HG02884 (cell line): ENCODE measurements around the gene RIMBP2.

Source experiments
- ATAC-seq: cut with Tn5 transposase; IDR thresholded peaks from one replicate; pipeline ENCODE4 v1.9.1; 2021; ENCODE audit warnings: mild to moderate bottlenecking, moderate library complexity; ENCODE audit not compliant: unreplicated experiment

RIMBP2 gene

GRCh38 chr12:130474599-130475269 is 241.4 kb downstream of the RIMBP2 start:
- ATAC-seq, result no peak

- ATAC-seq, result no peak
These were observed 242.8 kb downstream of the RIMBP2 start for GRCh38 chr12:130473266-130473665.

GRCh38 chr12:130470969-130471368 is 245.1 kb downstream of the RIMBP2 start:
- no peak for ATAC-seq

GRCh38 chr12:130469552-130469951 is 246.5 kb downstream of the RIMBP2 start:
- no peak for ATAC-seq

DNA sequence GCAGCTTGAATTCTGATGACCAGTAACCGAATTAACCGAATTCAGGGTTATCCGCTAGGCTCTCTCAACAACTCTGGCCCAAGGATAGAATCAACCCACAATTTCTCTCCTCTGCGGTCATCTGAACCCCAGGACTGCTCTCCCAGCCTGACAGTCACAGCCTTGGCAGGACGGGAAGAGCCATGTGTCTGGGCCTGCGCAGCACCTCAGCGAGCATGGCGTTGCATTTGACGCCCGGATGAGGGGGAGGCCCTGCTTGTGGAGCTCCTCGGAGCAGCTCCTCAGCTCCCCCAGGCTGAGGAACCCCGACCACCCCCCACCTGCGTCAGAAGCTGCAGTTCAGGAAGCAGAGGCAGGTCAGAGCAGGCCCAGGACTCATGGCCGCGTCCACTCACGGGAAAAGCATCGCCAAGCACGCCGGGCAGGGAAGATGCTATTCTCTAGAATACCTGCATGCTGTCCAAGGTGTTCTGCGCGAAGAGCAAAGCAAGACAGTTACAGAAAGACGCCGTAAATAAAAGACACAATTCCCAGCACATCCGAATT is 247.3 kb downstream of the RIMBP2 start:
- ATAC-seq, result no peak

GRCh38 chr12:130468186-130468585 is 247.9 kb downstream of the RIMBP2 start:
- no peak for ATAC-seq

GRCh38 chr12:130465626-130466025 is 250.5 kb downstream of the RIMBP2 start:
- no peak for ATAC-seq

DNA sequence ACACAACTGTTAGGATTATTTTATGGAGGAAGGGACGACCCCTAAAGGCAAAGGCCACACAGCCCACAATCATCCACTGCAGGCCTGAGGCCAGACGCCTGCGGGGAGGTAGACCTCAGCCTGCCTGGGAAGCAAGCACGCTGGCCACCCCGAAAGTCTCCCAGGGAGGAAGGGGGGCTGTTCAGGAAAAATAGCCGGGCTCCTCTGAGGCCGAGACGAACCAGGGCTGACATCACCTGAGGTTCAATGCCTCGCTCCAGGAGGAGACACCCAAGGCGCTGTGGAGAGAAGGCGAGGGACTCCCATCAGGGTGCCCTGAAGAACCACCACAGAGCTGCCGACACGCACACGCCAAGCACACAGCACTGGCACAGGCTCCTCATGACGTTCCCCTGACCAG is 251.1 kb downstream of the RIMBP2 start:
- no peak for ATAC-seq

DNA sequence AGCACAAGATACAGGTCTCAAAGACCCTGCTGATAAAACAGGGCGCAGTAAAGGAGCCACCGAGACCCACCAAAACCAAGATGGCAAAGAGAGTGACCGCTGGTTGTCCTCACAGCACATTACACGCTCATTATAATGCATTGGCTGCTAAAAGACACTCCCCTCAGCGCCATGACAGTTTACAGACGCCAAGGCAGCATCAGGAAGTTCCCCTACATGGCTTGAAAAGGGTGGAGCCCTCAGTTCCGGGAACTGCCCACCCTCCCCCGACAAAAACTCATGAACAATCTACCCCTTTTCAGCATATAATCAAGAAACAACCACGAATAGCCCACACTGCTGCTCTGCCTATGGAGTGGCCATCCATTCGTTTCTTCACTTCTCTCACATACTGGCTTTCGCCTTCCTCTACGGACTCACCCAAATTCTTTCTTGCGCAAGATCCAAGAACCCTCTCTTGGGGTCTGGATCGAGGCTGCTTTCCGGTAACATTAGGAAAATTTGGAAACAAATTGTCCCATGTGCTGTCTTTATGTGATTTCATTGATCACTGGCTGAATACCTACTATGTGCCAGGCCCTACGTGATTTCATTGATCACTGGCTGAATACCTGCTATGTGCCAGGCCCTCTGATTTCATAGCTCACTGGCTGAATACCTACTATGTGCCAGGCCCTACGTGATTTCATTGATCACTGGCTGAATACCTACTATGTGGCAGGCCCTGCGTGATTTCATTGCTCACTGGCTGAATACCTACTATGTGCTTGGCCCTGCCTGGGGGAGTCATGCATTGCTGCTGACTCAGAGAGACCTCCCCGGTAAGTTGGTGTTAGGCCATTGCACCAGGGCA is 252.1 kb downstream of the RIMBP2 start:
- ATAC-seq, result no peak

GRCh38 chr12:130463275-130463658 is 252.8 kb downstream of the RIMBP2 start:
- ATAC-seq, result no peak

GRCh38 chr12:130462558-130463274 is 253.4 kb downstream of the RIMBP2 start:
- no peak for ATAC-seq

DNA sequence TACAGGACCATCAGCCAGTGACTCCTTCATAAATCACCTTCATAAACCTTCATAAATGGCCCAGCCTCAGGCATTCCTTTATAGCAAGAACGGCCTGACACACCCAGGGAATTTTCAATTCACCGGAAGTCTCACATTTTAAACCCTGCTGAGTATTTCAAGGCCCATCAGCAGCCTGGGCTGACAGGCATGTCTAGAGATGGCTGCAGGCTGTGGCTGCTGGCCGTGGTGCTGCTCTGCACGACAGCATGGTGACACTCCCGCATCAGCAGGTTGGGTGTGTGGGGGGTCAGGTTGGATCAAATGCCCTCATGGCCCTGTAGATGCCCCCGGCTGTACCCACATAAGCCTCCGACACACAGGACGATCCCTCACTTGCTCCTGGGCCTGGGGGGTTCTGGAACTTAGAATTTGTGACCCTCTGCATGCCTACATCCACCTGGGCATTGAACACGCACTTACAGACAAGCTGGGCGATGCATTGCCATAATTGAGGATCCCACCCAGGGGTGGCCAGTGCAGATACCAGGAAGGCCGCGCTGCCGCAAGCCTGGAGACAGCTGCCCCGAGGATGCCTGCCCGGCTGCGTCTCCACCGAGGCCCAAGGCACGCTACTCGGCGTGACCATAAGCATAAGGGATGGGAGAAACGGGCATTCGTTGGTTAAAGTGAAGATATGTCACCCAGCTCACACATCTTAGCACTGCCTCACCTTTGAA is 254.1 kb downstream of the RIMBP2 start:
- ATAC-seq, result no peak

- ATAC-seq, result no peak
These were observed 254.7 kb downstream of the RIMBP2 start for GRCh38 chr12:130461447-130461815.

GRCh38 chr12:130460611-130461446 is 255.3 kb downstream of the RIMBP2 start:
- no peak for ATAC-seq

DNA sequence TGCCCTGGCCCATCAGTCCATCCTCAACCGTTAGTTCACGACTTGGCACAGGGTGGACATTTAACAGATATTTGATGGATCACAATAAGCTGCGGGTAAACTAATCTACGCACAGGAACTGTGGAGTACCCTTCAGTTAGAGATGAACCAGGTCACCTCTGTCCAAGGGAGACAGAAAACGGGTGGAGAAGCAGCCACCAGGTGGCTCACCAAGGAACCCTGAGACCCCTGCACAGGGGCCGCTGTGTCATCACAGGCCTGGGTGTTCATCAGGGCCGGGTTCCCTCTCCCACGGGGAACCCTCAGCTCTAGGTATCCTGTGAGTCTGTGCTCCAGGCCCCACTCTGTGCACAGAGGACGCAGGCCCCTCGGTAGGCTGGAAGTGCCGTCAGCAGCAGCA is 256.2 kb downstream of the RIMBP2 start:
- no peak for ATAC-seq

- ATAC-seq, result no peak
These were observed 257.8 kb downstream of the RIMBP2 start for GRCh38 chr12:130458341-130458740.

- no peak for ATAC-seq
These were observed 258.9 kb downstream of the RIMBP2 start for GRCh38 chr12:130457215-130457614.

DNA sequence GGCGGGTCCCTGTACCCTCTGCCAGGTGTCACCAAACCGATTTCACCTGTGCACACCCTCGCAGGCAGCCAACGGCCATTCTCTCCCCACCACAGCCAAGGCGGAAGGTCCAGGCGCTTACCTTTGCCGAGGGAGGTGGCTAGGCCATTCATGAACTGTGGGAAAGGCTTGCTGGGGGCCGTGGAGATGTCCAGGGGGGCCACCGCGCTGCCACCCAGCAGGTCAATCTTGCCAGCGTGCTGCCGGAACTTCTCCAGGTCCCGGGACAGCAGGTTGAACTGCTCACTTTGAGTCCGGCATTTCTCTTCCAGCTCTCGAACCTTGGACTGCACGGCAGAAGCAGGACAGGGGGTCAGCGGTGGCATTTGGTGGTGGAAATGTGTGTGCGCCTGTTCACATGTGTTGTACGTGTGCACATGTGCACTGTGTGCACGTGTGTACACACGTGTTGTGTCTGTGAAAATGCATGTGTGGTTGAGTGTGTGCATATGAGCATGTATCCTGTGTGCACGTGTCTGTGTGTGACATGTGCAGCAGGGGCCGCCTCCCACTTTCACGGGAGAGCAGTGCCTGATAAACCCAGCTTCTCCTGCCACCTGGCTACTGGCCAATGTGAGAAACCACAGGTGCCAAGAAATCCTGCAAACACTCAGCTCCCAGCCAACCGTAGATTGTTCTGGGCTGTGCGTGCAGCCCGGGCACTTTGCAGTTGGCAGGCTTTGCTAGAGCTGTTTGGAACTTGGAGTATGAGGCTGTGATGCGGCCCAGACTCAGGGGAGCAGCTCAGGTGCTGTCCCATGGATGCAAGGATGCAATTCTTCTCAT is 259.5 kb downstream of the RIMBP2 start:
- ATAC-seq, result no peak

- ATAC-seq, result no peak
These were observed 260.9 kb downstream of the RIMBP2 start for GRCh38 chr12:130455161-130455560.
